Activated CD8-positive, alpha-beta memory T cell treated with anti-CD3 and anti-CD28 coated beads, Interleukin-2, amount 50 U/mL, for 24 hours (primary cell): Measurements from ENCODE around the gene PLEKHA7.

Experiments
- DNase-seq: peaks from one replicate; pipeline ENCODE4 v3.0.0-alpha.2; 2020; ENCODE audit errors: extremely low read depth

Gene PLEKHA7

GRCh38 chr11:16840951-16841350 is 173.3 kb downstream of the PLEKHA7 start:
- no peak for DNase-seq

GRCh38 chr11:16839821-16840220 is 174.4 kb downstream of the PLEKHA7 start:
- no peak for DNase-seq

GRCh38 chr11:16834384-16834783 is 179.8 kb downstream of the PLEKHA7 start:
- no peak for DNase-seq

- no peak for DNase-seq
Observed at GRCh38 chr11:16833026-16833425, 181.2 kb downstream of the PLEKHA7 start.

- no peak for DNase-seq
Observed at GRCh38 chr11:16832193-16832539, 182.0 kb downstream of the PLEKHA7 start.

- no peak for DNase-seq
Observed at GRCh38 chr11:16831316-16832192, 182.7 kb downstream of the PLEKHA7 start.

GRCh38 chr11:16827139-16827538 is 187.1 kb downstream of the PLEKHA7 start:
- DNase-seq: no peak

GRCh38 chr11:16825968-16826367 is 188.2 kb downstream of the PLEKHA7 start:
- no peak for DNase-seq

- DNase-seq: no peak
Observed at GRCh38 chr11:16825101-16825500, 189.1 kb downstream of the PLEKHA7 start.

GRCh38 chr11:16820324-16821092 is 193.7 kb downstream of the PLEKHA7 start:
- DNase-seq: peak; percentile 34

- no peak for DNase-seq
Observed at GRCh38 chr11:16818284-16818683, 195.9 kb downstream of the PLEKHA7 start.

GRCh38 chr11:16817351-16817750 is 196.9 kb downstream of the PLEKHA7 start:
- no peak for DNase-seq

GRCh38 chr11:16816358-16817270 is 197.6 kb downstream of the PLEKHA7 start:
- DNase-seq: no peak

- DNase-seq: no peak
Observed at GRCh38 chr11:16815047-16815767, 199.0 kb downstream of the PLEKHA7 start.

GRCh38 chr11:16814410-16815046 is 199.7 kb downstream of the PLEKHA7 start:
- no peak for DNase-seq

- no peak for DNase-seq
Observed at GRCh38 chr11:16813126-16813525, 201.1 kb downstream of the PLEKHA7 start.

GRCh38 chr11:16812274-16812673 is 201.9 kb downstream of the PLEKHA7 start:
- DNase-seq: no peak

GRCh38 chr11:16811136-16812020 is 202.8 kb downstream of the PLEKHA7 start:
- no peak for DNase-seq

GRCh38 chr11:16809886-16810668 is 204.1 kb downstream of the PLEKHA7 start:
- no peak for DNase-seq
